Cardiac muscle cell (in vitro differentiated cells and primary cell): ENCODE measurements around the gene GLCE. TPM values are rescaled to one million over a fixed set of nuclear protein-coding genes. Genes with fewer than 3 reads are reported as not detected.
A peak's percentile ranks its signal among the peaks of the same experiment; 100 is the strongest.

Experiments
- DNase-seq, 2 donors: peaks; one replicate each; pipeline versions ENCODE4 v3.0.0 to v3.0.0-alpha.2; 2010 to 2017; ENCODE audit warnings: low read depth in 1 of 2, low spot score in 1 of 2
- H3K27ac ChIP-seq: fragments of 200-600 bp; sonication (generic); 2 replicates; pipeline ENCODE4 v1.5.1; 2016
- H3K27me3 ChIP-seq: fragments of 200-600 bp; sonication (generic); 2 replicates; pipeline ENCODE4 v1.6.0; 2016; ENCODE audit warnings: control low read depth
- H3K36me3 ChIP-seq: fragments of 200-600 bp; sonication (generic); 2 replicates; pipeline ENCODE4 v1.5.1; 2016; ENCODE audit warnings: control low read depth
- H3K4me1 ChIP-seq: fragments of 200-600 bp; sonication (generic); 2 replicates; pipeline ENCODE4 v1.8.1; 2017; ENCODE audit warnings: low read depth, mild to moderate bottlenecking, mixed run types
- H3K4me3 ChIP-seq: fragments of 200-600 bp; sonication (generic); 2 replicates; pipeline ENCODE4 v1.5.1; 2016; ENCODE audit warnings: mild to moderate bottlenecking
- H3K9me3 ChIP-seq: fragments of 200-600 bp; sonication (generic); 2 replicates; pipeline ENCODE4 v1.5.1; 2017; ENCODE audit warnings: low read depth, mild to moderate bottlenecking, control low read depth
- CTCF ChIP-seq: IDR thresholded peaks from 2 replicates; pipeline ENCODE4 v1.5.1; 2012; ENCODE audit warnings: low read depth, mild to moderate bottlenecking, low read length
- polyA plus RNA-seq: library from polyadenylated mRNA; unstranded; fragments of >200 nt; fragmentation: Nextera tagmentation; extraction: Ambion mirVana; gene quantifications from 2 replicates; pipeline ENCODE4 v1.2.1, GENCODE V29; 2016
- total RNA-seq: library from RNA; depleted of rRNA; stranded (reverse); fragments of >200 nt; gene quantifications from 2 replicates; pipeline ENCODE4 v1.2.3, GENCODE V29; 2016

The GLCE gene
- total and polyA plus RNA-seq, 2 experiments from 2014 or later = 6.1 to 9.3 TPM

GRCh38 chr15:69275074-69275670 is 114.7 kb downstream of the GLCE start:
- Histone ChIP-seq H3K9me3 (no peaks in the 10 kb centered on the region), H3K4me3 (no peak overlapping the region), H3K36me3 (no peaks in the 10 kb centered on the region), H3K27ac (peak overlapping the region; percentile 76), H3K4me1 (peaks cover 33% of the 10 kb centered on the region), H3K27me3 (no peaks in the 10 kb centered on the region)
- TF ChIP-seq CTCF = no peak
- DNase-seq = peak; percentile 73 to 85

- Histone ChIP-seq H3K27ac (peak overlapping the region; percentile 76), H3K36me3 (no peaks in the 10 kb centered on the region), H3K4me3 (no peak overlapping the region), H3K9me3 (no peaks in the 10 kb centered on the region), H3K4me1 (peaks cover 39% of the 10 kb centered on the region), H3K27me3 (no peaks in the 10 kb centered on the region)
- TF ChIP-seq CTCF = no peak
- DNase-seq = peak in 1 of 2 donors; percentile 44
Observed at GRCh38 chr15:69275933-69276560, 115.6 kb downstream of the GLCE start.

- no peak for DNase-seq
- Histone ChIP-seq H3K9me3 (no peaks in the 10 kb centered on the region), H3K27ac (no peak overlapping the region), H3K4me1 (peaks cover 35% of the 10 kb centered on the region), H3K27me3 (no peaks in the 10 kb centered on the region), H3K36me3 (no peaks in the 10 kb centered on the region), H3K4me3 (no peak overlapping the region)
- no peak for TF ChIP-seq CTCF
Observed at GRCh38 chr15:69277316-69277715, 116.9 kb downstream of the GLCE start.

- Histone ChIP-seq H3K36me3 (no peaks in the 10 kb centered on the region), H3K27ac (no peak overlapping the region), H3K9me3 (no peaks in the 10 kb centered on the region), H3K4me1 (peaks cover 33% of the 10 kb centered on the region), H3K4me3 (no peak overlapping the region), H3K27me3 (no peaks in the 10 kb centered on the region)
- no peak for DNase-seq
- no peak for TF ChIP-seq CTCF
Observed at GRCh38 chr15:69279636-69280035, 119.2 kb downstream of the GLCE start.

- Histone ChIP-seq H3K9me3 (no peaks in the 10 kb centered on the region), H3K27ac (peak overlapping the region; percentile 15), H3K27me3 (no peaks in the 10 kb centered on the region), H3K4me3 (no peak overlapping the region), H3K36me3 (no peaks in the 10 kb centered on the region), H3K4me1 (peaks cover 21% of the 10 kb centered on the region)
- DNase-seq = peak in 1 of 2 donors; percentile 54
- TF ChIP-seq CTCF = no peak
Observed at GRCh38 chr15:69280783-69281182, 120.3 kb downstream of the GLCE start.
